Measurements from ENCODE around the gene OR5H1.

The OR5H1 gene

GRCh38 chr3:98151241-98151640 lies 20.7 kb downstream of the OR5H1 start:
- Mint-ChIP-seq H3K27me3 (ENCODE audit: low read depth) (peaks cover 5% of the 10 kb centered on the region), H3K4me3 (no peak overlapping the region), H3K9me3 (peaks cover 3% of the 10 kb centered on the region), H3K36me3 (ENCODE audit: low read depth) (no peaks in the 10 kb centered on the region), H3K4me1 (ENCODE audit: low read depth) (no peaks in the 10 kb centered on the region), H3K27ac (no peak overlapping the region)

DNA sequence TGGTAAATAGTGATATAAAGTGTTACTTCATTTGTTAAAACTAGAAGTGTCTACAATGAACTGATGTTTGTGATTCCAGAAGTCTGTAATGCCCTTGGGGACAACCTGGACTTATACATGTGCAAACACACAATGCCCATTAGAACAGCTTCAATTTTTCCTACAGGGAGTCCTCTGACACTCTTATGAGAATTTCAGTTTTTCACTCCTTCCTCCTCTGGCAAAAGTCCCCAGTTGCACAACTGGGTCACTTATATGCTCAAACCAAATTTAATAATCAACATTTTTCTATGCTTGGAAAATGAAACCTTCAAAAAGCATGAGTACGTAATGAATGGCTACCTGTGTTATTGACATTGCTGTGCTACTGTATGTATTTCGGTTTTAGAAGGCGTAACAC lies 35.9 kb downstream of the OR5H1 start, which contains the start of gene OR5H15:
OR5H15 (plus strand) TSS at position 301 of the 400 bp plus-strand sequence. CDS start 2,004 bp downstream, outside the sequence.
- no peak within 1 kb of the TSS for H3K4me3 Mint-ChIP-seq
- no peaks in the 10 kb centered on the region for H3K4me1 Mint-ChIP-seq (ENCODE audit: low read depth)
- H3K27me3 Mint-ChIP-seq (ENCODE audit: low read depth) = peaks cover 4% of the 10 kb centered on the region
- no peaks in the 10 kb centered on the region for H3K9me3 Mint-ChIP-seq
- no peaks in the 10 kb centered on the region for H3K36me3 Mint-ChIP-seq (ENCODE audit: low read depth)
- H3K27ac Mint-ChIP-seq = no peak within 1 kb of the TSS

DNA sequence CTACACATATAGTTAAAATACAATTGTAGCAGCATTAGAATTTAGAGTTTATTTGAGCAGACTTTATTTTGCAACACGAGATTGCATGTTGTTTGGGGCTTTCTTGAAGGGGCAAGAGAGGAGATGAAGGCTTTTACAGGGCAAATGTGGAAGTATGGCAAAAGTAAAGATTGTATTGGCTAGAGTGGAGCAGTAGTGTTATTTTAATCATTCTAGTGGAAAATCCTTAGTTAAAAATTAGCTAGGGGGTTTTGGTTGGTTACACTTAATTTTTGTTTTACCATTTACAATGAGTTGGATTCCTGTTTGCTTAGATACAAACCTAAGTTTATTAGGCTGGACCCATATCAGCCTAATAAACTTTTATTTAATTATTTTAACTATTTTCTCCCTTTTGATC lies 40.5 kb downstream of the OR5H1 start:
- no peaks in the 10 kb centered on the region for H3K4me1 Mint-ChIP-seq (ENCODE audit: low read depth)
- peaks cover 4% of the 10 kb centered on the region for H3K9me3 Mint-ChIP-seq
- H3K27me3 Mint-ChIP-seq (ENCODE audit: low read depth) = peaks cover 4% of the 10 kb centered on the region
- H3K4me3 Mint-ChIP-seq = no peak overlapping the region
- no peaks in the 10 kb centered on the region for H3K36me3 Mint-ChIP-seq (ENCODE audit: low read depth)
- no peak overlapping the region for H3K27ac Mint-ChIP-seq

DNA sequence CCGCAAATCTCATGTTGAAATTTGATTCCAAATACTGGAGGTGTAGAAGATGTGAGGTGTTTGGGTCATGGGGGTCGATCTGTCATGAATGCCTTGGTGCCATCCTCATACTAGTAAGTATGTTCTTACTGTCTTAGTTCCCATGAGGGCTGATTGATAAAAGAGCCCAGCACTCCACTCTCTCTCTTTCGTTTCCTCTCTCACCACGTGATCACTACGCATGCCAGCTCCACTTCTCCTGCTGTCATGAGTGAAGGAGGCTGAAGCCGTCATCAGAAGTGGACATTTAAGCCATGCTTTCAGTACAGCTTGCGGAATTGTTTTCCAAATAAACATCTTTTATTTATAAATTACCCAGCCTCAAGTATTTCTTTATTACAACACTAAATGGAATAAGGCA lies 42.1 kb downstream of the OR5H1 start:
- no peaks in the 10 kb centered on the region for H3K36me3 Mint-ChIP-seq (ENCODE audit: low read depth)
- H3K4me3 Mint-ChIP-seq = no peak overlapping the region
- peaks cover 4% of the 10 kb centered on the region for H3K27me3 Mint-ChIP-seq (ENCODE audit: low read depth)
- H3K27ac Mint-ChIP-seq = no peak overlapping the region
- H3K4me1 Mint-ChIP-seq (ENCODE audit: low read depth) = no peaks in the 10 kb centered on the region
- H3K9me3 Mint-ChIP-seq = peaks cover 4% of the 10 kb centered on the region

- no peaks in the 10 kb centered on the region for H3K9me3 Mint-ChIP-seq
- H3K4me1 Mint-ChIP-seq (ENCODE audit: low read depth) = no peaks in the 10 kb centered on the region
- no peak overlapping the region for H3K4me3 Mint-ChIP-seq
- H3K27ac Mint-ChIP-seq = no peak overlapping the region
- H3K27me3 Mint-ChIP-seq (ENCODE audit: low read depth) = no peaks in the 10 kb centered on the region
- no peaks in the 10 kb centered on the region for H3K36me3 Mint-ChIP-seq (ENCODE audit: low read depth)
Observed at GRCh38 chr3:98180319-98180890, 49.9 kb downstream of the OR5H1 start.

- Mint-ChIP-seq H3K36me3 (ENCODE audit: low read depth) (no peaks in the 10 kb centered on the region), H3K27ac (no peak overlapping the region), H3K27me3 (ENCODE audit: low read depth) (no peaks in the 10 kb centered on the region), H3K4me1 (ENCODE audit: low read depth) (no peaks in the 10 kb centered on the region), H3K9me3 (no peaks in the 10 kb centered on the region), H3K4me3 (no peak overlapping the region)
Observed at GRCh38 chr3:98182196-98182595, 51.7 kb downstream of the OR5H1 start.

DNA sequence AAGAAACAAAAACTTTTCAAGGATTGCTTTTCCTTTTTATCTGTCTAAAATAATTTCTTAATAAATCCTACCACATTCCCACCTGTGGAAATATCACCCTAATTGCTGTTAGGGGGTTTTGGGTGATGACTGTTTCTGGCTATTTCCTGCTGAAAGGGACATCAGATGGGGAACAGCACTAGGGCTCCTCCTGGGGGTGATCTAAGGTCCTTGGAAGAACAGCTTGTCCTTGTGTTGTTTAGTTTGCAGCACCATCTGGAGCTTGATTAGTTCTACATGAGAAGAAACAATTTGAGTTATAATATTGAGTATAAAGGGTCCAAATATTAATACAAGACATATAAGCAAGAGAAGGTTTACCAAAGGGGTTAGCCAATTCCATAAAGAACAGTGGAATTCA lies 54.7 kb downstream of the OR5H1 start:
- H3K4me3 Mint-ChIP-seq = no peak overlapping the region
- no peak overlapping the region for H3K27ac Mint-ChIP-seq
- H3K36me3 Mint-ChIP-seq (ENCODE audit: low read depth) = no peaks in the 10 kb centered on the region
- no peaks in the 10 kb centered on the region for H3K9me3 Mint-ChIP-seq
- H3K4me1 Mint-ChIP-seq (ENCODE audit: low read depth) = peaks cover 4% of the 10 kb centered on the region
- peaks cover 4% of the 10 kb centered on the region for H3K27me3 Mint-ChIP-seq (ENCODE audit: low read depth)

Data from T-helper 1 cell treated with Interleukin-12 subunit alpha and Interleukin-12 subunit beta and Interleukin-4 antibody, amounts not matched to agents 30 μg/mL and 1 μg/mL, for 36 hours (primary cell).